SK-N-SH treated with all-trans-retinoic acid at 6 μM for 48 hours (cell line): ENCODE measurements around the gene DNAH9.

Experiments used
- ATAC-seq: fragments of 200-7000 bp; cut with Tn5 transposase; 3 replicates; pipeline ENCODE4 v1.9.1; 2020; ENCODE audit warnings: mild to moderate bottlenecking, moderate library complexity
- BACH2 ChIP-seq: fragments of 250-450 bp; sonication (Bioruptor Pico); IDR thresholded peaks from 2 replicates; pipeline ENCODE4 v1.9.0; 2021; ENCODE audit warnings: mild to moderate bottlenecking, borderline replicate concordance
- CSDC2 ChIP-seq: fragments of 250-450 bp; sonication (Bioruptor Pico); IDR thresholded peaks from 2 replicates; pipeline ENCODE4 v1.5.0; 2020; ENCODE audit warnings: mild to moderate bottlenecking, moderate library complexity
- ESRRG ChIP-seq: fragments of 250-450 bp; sonication (Bioruptor Pico); IDR thresholded peaks from 2 replicates; pipeline ENCODE4 v1.6.1; 2021; ENCODE audit warnings: mild to moderate bottlenecking
- ISL1 ChIP-seq: fragments of 250-450 bp; sonication (Bioruptor Pico); IDR thresholded peaks from 2 replicates; pipeline ENCODE4 v2.1.2; 2022; ENCODE audit warnings: mild to moderate bottlenecking, moderate library complexity
- OSR1 ChIP-seq: fragments of 250-450 bp; sonication (Bioruptor Pico); IDR thresholded peaks from 2 replicates; pipeline ENCODE4 v1.8.0; 2022; ENCODE audit warnings: moderate library complexity, mild to moderate bottlenecking, inconsistent platforms
- PPARA ChIP-seq: fragments of 250-450 bp; sonication (Bioruptor Pico); IDR thresholded peaks from 2 replicates; pipeline ENCODE4 v1.5.0; 2020; ENCODE audit warnings: mild to moderate bottlenecking, borderline replicate concordance
- RARB ChIP-seq: fragments of 250-450 bp; sonication (Bioruptor Pico); IDR thresholded peaks from 2 replicates; pipeline ENCODE4 v1.8.0; 2021; ENCODE audit warnings: mild to moderate bottlenecking, moderate library complexity
- TCF4 ChIP-seq: fragments of 250-450 bp; sonication (Bioruptor Pico); IDR thresholded peaks from 2 replicates; pipeline ENCODE4 v1.8.0; 2021; ENCODE audit warnings: mild to moderate bottlenecking, moderate library complexity, borderline replicate concordance
- ZC3H10 ChIP-seq: fragments of 250-450 bp; sonication (Bioruptor Pico); IDR thresholded peaks from 2 replicates; pipeline ENCODE4 v1.5.1; 2021; ENCODE audit warnings: mild to moderate bottlenecking, moderate library complexity
- ZFP3 ChIP-seq: fragments of 250-450 bp; sonication (Bioruptor Pico); IDR thresholded peaks from 2 replicates; pipeline ENCODE4 v1.5.0; 2020; ENCODE audit warnings: mild to moderate bottlenecking, moderate library complexity
- ZFP30 ChIP-seq: fragments of 450-650 bp; formaldehyde crosslinking; IDR thresholded peaks from 2 replicates; pipeline ENCODE4 v1.5.0; 2022; ENCODE audit warnings: mild to moderate bottlenecking, moderate library complexity
- ZNF70 ChIP-seq: fragments of 450-650 bp; formaldehyde crosslinking; IDR thresholded peaks from 2 replicates; pipeline ENCODE4 v1.5.0; 2020; ENCODE audit warnings: mild to moderate bottlenecking, moderate library complexity
- ZNF8 ChIP-seq: fragments of 450-650 bp; formaldehyde crosslinking; IDR thresholded peaks from 2 replicates; pipeline ENCODE4 v1.5.0; 2020; ENCODE audit warnings: mild to moderate bottlenecking, moderate library complexity
- TF ChIP-seq, protein P1 (sequence below): fragments of 250-450 bp; sonication (Bioruptor Pico); IDR thresholded peaks from 2 replicates; pipeline ENCODE4 v1.5.1; 2021; ENCODE audit warnings: mild to moderate bottlenecking, moderate library complexity
- TF ChIP-seq, protein P2 (sequence below): fragments of 250-450 bp; sonication (Bioruptor Pico); IDR thresholded peaks from 2 replicates; pipeline ENCODE4 v1.8.0; 2021; ENCODE audit warnings: low read depth, mild to moderate bottlenecking, moderate library complexity, borderline replicate concordance
- TF ChIP-seq, protein P3 (sequence below): fragments of 250-450 bp; sonication (Bioruptor Pico); IDR thresholded peaks from 2 replicates; pipeline ENCODE4 v1.5.0; 2020; ENCODE audit warnings: mild to moderate bottlenecking, moderate library complexity
- TF ChIP-seq, protein P4 (sequence below): fragments of 250-450 bp; sonication (Bioruptor Pico); IDR thresholded peaks from 2 replicates; pipeline ENCODE4 v1.8.0; 2020; ENCODE audit warnings: mild to moderate bottlenecking, moderate library complexity, borderline replicate concordance
- TF ChIP-seq, protein P5 (sequence below): fragments of 250-450 bp; sonication (Bioruptor Pico); IDR thresholded peaks from 2 replicates; pipeline ENCODE4 v1.5.1; 2020; ENCODE audit warnings: low read depth, mild to moderate bottlenecking, moderate library complexity

Gene DNAH9

DNA sequence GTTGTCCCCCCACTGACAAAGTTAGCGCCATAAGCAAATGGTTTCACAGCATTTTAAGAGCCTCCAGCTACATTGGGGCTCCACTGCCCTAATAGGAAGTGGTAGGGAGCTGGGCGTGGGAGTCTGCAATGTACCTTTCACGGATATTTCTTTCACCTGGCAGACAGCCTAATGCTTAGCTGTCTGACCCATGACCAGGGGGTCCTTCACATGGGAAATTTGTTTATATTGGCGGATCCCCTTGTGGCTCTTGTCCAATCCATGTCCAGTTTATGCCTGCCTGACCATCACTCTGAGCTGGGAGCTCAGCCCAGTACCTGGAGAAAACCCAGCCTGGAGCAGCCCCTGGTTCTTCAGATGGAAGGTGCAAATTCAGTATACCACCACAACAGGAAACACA is 254.0 kb downstream of the DNAH9 start:
- TF ChIP-seq, protein P1, sequence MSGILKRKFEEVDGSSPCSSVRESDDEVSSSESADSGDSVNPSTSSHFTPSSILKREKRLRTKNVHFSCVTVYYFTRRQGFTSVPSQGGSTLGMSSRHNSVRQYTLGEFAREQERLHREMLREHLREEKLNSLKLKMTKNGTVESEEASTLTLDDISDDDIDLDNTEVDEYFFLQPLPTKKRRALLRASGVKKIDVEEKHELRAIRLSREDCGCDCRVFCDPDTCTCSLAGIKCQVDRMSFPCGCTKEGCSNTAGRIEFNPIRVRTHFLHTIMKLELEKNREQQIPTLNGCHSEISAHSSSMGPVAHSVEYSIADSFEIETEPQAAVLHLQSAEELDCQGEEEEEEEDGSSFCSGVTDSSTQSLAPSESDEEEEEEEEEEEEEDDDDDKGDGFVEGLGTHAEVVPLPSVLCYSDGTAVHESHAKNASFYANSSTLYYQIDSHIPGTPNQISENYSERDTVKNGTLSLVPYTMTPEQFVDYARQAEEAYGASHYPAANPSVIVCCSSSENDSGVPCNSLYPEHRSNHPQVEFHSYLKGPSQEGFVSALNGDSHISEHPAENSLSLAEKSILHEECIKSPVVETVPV (CRISPR knock-in tag) = no peak
- TF ChIP-seq BACH2 (CRISPR knock-in tag) = no peak
- TF ChIP-seq, protein P2, sequence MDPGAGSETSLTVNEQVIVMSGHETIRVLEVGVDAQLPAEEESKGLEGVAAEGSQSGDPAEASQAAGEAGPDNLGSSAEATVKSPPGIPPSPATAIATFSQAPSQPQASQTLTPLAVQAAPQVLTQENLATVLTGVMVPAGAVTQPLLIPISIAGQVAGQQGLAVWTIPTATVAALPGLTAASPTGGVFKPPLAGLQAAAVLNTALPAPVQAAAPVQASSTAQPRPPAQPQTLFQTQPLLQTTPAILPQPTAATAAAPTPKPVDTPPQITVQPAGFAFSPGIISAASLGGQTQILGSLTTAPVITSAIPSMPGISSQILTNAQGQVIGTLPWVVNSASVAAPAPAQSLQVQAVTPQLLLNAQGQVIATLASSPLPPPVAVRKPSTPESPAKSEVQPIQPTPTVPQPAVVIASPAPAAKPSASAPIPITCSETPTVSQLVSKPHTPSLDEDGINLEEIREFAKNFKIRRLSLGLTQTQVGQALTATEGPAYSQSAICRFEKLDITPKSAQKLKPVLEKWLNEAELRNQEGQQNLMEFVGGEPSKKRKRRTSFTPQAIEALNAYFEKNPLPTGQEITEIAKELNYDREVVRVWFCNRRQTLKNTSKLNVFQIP (CRISPR knock-in tag) = no peak
- TF ChIP-seq, protein P3, sequence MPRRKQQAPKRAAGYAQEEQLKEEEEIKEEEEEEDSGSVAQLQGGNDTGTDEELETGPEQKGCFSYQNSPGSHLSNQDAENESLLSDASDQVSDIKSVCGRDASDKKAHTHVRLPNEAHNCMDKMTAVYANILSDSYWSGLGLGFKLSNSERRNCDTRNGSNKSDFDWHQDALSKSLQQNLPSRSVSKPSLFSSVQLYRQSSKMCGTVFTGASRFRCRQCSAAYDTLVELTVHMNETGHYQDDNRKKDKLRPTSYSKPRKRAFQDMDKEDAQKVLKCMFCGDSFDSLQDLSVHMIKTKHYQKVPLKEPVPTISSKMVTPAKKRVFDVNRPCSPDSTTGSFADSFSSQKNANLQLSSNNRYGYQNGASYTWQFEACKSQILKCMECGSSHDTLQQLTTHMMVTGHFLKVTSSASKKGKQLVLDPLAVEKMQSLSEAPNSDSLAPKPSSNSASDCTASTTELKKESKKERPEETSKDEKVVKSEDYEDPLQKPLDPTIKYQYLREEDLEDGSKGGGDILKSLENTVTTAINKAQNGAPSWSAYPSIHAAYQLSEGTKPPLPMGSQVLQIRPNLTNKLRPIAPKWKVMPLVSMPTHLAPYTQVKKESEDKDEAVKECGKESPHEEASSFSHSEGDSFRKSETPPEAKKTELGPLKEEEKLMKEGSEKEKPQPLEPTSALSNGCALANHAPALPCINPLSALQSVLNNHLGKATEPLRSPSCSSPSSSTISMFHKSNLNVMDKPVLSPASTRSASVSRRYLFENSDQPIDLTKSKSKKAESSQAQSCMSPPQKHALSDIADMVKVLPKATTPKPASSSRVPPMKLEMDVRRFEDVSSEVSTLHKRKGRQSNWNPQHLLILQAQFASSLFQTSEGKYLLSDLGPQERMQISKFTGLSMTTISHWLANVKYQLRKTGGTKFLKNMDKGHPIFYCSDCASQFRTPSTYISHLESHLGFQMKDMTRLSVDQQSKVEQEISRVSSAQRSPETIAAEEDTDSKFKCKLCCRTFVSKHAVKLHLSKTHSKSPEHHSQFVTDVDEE = no peak
- TF ChIP-seq ZFP30 (CRISPR knock-in tag) = no peak
- no peak for TF ChIP-seq ZNF8
- TF ChIP-seq ESRRG (CRISPR knock-in tag) = no peak

DNA sequence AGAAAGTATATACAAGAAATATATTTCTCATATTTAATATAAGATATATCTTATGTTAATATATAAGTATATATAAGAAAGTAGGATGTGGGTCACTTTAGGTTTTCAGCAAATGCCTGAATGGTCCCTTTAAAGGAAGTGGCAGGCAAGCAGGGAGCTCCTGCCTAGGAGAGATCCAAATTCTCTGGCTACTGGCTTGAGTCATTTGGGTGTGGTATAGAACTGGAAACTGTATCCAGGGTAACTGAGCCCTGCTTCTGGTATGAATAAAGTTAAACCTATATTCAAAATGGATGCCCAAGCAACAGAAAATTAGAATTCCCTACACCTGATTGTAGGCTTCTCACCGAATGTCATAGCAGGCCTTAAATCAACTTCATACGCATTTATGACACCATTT is 254.6 kb downstream of the DNAH9 start:
- TF ChIP-seq ISL1 (CRISPR knock-in tag) (no peak), CSDC2 (no peak), ZFP3 (no peak), ZNF8 (no peak)
- TF ChIP-seq, protein P4, sequence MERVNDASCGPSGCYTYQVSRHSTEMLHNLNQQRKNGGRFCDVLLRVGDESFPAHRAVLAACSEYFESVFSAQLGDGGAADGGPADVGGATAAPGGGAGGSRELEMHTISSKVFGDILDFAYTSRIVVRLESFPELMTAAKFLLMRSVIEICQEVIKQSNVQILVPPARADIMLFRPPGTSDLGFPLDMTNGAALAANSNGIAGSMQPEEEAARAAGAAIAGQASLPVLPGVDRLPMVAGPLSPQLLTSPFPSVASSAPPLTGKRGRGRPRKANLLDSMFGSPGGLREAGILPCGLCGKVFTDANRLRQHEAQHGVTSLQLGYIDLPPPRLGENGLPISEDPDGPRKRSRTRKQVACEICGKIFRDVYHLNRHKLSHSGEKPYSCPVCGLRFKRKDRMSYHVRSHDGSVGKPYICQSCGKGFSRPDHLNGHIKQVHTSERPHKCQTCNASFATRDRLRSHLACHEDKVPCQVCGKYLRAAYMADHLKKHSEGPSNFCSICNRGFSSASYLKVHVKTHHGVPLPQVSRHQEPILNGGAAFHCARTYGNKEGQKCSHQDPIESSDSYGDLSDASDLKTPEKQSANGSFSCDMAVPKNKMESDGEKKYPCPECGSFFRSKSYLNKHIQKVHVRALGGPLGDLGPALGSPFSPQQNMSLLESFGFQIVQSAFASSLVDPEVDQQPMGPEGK = no peak
- TF ChIP-seq, protein P1 (CRISPR knock-in tag) = no peak
- ATAC-seq = no peak

More for the DNA sequence above, 254.0 kb downstream of the DNAH9 start:
- ATAC-seq = no peak

DNA sequence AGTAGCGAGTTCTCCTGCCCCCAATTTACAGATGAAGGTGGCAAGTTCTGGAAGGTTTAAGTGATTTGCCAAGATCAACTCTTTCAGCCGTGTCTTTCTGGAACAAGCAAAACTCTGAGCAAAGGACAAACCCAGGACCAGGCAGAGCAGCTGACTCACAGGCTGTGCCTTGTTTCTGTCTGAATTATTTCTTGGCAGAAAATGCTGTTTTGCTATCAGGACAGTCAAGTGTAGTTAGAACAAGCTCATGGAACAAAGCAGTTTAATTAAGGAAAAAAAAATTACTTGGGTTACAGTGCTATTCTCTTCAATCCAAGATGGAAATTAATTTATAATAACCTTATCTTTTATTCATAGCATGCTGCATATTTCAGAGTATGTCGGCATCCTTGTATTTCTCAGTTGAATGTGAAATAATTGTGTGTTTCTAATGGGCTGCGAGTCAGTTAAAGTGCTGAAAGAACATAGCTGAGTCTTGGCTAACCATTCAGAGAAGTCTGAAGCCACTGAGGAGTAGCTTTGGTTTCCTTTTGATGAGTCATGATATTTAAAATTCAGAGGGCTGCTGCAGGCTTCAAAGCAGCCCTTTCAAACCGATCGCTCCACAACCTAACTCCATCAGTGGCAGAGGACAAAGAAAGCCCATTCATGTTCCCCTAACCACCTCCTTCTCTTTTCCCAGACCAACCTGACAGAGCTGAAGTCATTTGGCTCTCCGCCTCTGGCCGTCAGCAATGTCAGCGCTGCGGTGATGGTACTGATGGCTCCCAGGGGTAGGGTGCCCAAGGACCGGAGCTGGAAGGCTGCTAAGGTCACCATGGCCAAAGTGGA is 255.3 kb downstream of the DNAH9 start:
- no peak for ATAC-seq
- TF ChIP-seq, protein P1 (CRISPR knock-in tag) = no peak
- TF ChIP-seq ESRRG (CRISPR knock-in tag) (no peak), TCF4 (CRISPR knock-in tag) (no peak), ZFP30 (CRISPR knock-in tag) (no peak), ISL1 (CRISPR knock-in tag) (no peak), CSDC2 (no peak), ZFP3 (no peak), ZNF70 (no peak), OSR1 (CRISPR knock-in tag) (no peak), PPARA (CRISPR knock-in tag) (no peak), ZC3H10 (no peak), BACH2 (CRISPR knock-in tag) (no peak), RARB (CRISPR knock-in tag) (no peak)
- TF ChIP-seq, protein P2 (CRISPR knock-in tag) = no peak
- TF ChIP-seq, protein P5, sequence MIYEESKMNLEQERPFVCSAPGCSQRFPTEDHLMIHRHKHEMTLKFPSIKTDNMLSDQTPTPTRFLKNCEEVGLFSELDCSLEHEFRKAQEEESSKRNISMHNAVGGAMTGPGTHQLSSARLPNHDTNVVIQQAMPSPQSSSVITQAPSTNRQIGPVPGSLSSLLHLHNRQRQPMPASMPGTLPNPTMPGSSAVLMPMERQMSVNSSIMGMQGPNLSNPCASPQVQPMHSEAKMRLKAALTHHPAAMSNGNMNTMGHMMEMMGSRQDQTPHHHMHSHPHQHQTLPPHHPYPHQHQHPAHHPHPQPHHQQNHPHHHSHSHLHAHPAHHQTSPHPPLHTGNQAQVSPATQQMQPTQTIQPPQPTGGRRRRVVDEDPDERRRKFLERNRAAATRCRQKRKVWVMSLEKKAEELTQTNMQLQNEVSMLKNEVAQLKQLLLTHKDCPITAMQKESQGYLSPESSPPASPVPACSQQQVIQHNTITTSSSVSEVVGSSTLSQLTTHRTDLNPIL (CRISPR knock-in tag) = no peak
- TF ChIP-seq, protein P3 = no peak
